A549 (cell line): ENCODE measurements around the gene OR4F15. TPM values are rescaled to one million over a fixed set of nuclear protein-coding genes. Genes with fewer than 3 reads are reported as not detected.

Experiments used
- ATAC-seq, 2 experiments: fragments of 200-7000 bp in 1 of 2; fragments of >200 bp in 1 of 2; cut with Nextera tagmentation in 1 of 2; cut with Tn5 transposase in 1 of 2; 3 replicates each; pipeline versions ENCODE4 v1.8.0 to v1.9.1; 2018 to 2020; ENCODE audit warnings: mild to moderate bottlenecking in 1 of 2, moderate library complexity in 1 of 2
- CTCF ChIA-PET: fragments of 300-600 bp; sonication (Branson Sonifier 250); formaldehyde crosslinking; extraction: SDS; loops from one replicate; lab custom pipeline; 2021; ENCODE audit warnings: antibody characterized with exemption, inconsistent platforms; lab: Yijun Ruan, JAX
- POLR2A ChIA-PET: fragments of 350-600 bp; formaldehyde crosslinking; extraction: SDS; loops from one replicate; lab custom pipeline; 2021; ENCODE audit warnings: antibody characterized with exemption, inconsistent platforms; lab: Yijun Ruan, JAX
- DNase-seq, 2 experiments: peaks; one replicate each; pipeline versions ENCODE4 v3.0.0 to v3.0.0-alpha.2; 2011 to 2016; ENCODE audit warnings: low read depth in 1 of 2, low spot score in 1 of 2
- FAIRE-seq: peaks from 2 replicates; lab custom pipeline; 2011; peaks lifted over from hg19 to GRCh38; lab: Jason Lieb, UNC
- H3K27ac ChIP-seq, 2 experiments: fragments of >200 bp; sonication (Bioruptor Twin); formaldehyde crosslinking; 3 replicates each; pipeline ENCODE4 v1.5.1; 2016 to 2017
- H3K4me1 ChIP-seq: fragments of >200 bp; sonication (Bioruptor Twin); formaldehyde crosslinking; 3 replicates; pipeline ENCODE4 v1.6.1; 2016
- H3K4me2 ChIP-seq: fragments of >200 bp; sonication (Bioruptor Twin); formaldehyde crosslinking; 3 replicates; pipeline ENCODE4 v1.6.1; 2016
- H3K4me3 ChIP-seq: fragments of >200 bp; sonication (Bioruptor Twin); formaldehyde crosslinking; 3 replicates; pipeline ENCODE4 v1.5.1; 2016
- H3K9me3 ChIP-seq: fragments of >200 bp; sonication (Bioruptor Twin); formaldehyde crosslinking; 3 replicates; pipeline ENCODE4 v1.6.1; 2016
- CHD2 ChIP-seq: fragments of 150-350 bp; IDR thresholded peaks from 2 replicates; pipeline ENCODE4 v1.6.1; 2014; ENCODE audit warnings: low read length; ENCODE audit not compliant: partially characterized antibody
- EHMT2 ChIP-seq: fragments of 200-600 bp; sonication (generic); IDR thresholded peaks from 2 replicates; pipeline ENCODE4 v1.6.1; 2016; ENCODE audit warnings: antibody characterized with exemption, low read depth, mild to moderate bottlenecking, moderate library complexity
- HOXB13 ChIP-seq: fragments of 250-450 bp; sonication (Bioruptor Pico); IDR thresholded peaks from 2 replicates; pipeline ENCODE4 v1.5.0; 2020; ENCODE audit warnings: low read depth, mild to moderate bottlenecking, moderate library complexity
- JUNB ChIP-seq: fragments of >200 bp; sonication (Bioruptor Twin); formaldehyde crosslinking; IDR thresholded peaks from 2 replicates; pipeline ENCODE4 v1.6.1; 2016
- KDM5A ChIP-seq: fragments of 200-600 bp; sonication (generic); IDR thresholded peaks from 2 replicates; pipeline ENCODE4 v1.6.1; 2016; ENCODE audit warnings: antibody characterized with exemption, mild to moderate bottlenecking
- NR3C1 ChIP-seq: fragments of >200 bp; sonication (Bioruptor Twin); formaldehyde crosslinking; IDR thresholded peaks from 3 replicates; pipeline ENCODE4 v1.6.1; 2017
- PHF8 ChIP-seq: fragments of 200-600 bp; sonication (generic); IDR thresholded peaks from 2 replicates; pipeline ENCODE4 v1.6.1; 2016; ENCODE audit warnings: low read depth, mild to moderate bottlenecking, antibody characterized with exemption, moderate library complexity, borderline replicate concordance
- POLR2A ChIP-seq: IDR thresholded peaks from 2 replicates; pipeline ENCODE4 v1.6.1; 2012; ENCODE audit warnings: mild to moderate bottlenecking, low read length
- ZSCAN20 ChIP-seq: fragments of 250-450 bp; sonication (Bioruptor Pico); IDR thresholded peaks from 2 replicates; pipeline ENCODE4 v1.8.0; 2022; ENCODE audit warnings: mild to moderate bottlenecking, moderate library complexity
- WGBS: methylation state at CpG from one replicate; pipeline ENCODE4 v1.1.6; 2017; ENCODE audit errors: missing lambda C conversion rate; 5-methylcytosine and 5-hydroxymethylcytosine counted together
- polyA plus RNA-seq, 4 experiments: library from polyadenylated mRNA; depleted of rRNA in 3 of 4; stranded (reverse); fragments of >200 nt; fragmentation: RNase III in 1 of 4; extraction: RNeasy Plus Mini Kit Qiagen cat#74134 plus additional on column Dnase treatment in 1 of 4; gene quantifications; 2 replicates in 3 of 4; 3 replicates in 1 of 4; pipeline ENCODE4 v1.2.3, GENCODE V29; 2011 to 2017
- TF ChIP-seq, protein P1 (sequence below): fragments of 150-350 bp; IDR thresholded peaks from 2 replicates; pipeline ENCODE4 v1.6.1; 2014; ENCODE audit warnings: low read depth, mild to moderate bottlenecking, low read length
- TF ChIP-seq, protein P2 (sequence below): fragments of 200-600 bp; sonication (generic); IDR thresholded peaks from 2 replicates; pipeline ENCODE4 v1.6.1; 2016; ENCODE audit warnings: antibody characterized with exemption, mild to moderate bottlenecking, moderate library complexity
- TF ChIP-seq, protein P3 (sequence below): IDR thresholded peaks from 2 replicates; pipeline ENCODE4 v1.6.1; 2012
- TF ChIP-seq, protein P4 (sequence below): fragments of 250-450 bp; sonication (Bioruptor Pico); IDR thresholded peaks from 2 replicates; pipeline ENCODE4 v1.5.0; 2020; ENCODE audit warnings: low read depth, mild to moderate bottlenecking, moderate library complexity
- TF ChIP-seq, protein P5 (sequence below): IDR thresholded peaks from 2 replicates; pipeline ENCODE4 v1.6.1; 2012; ENCODE audit warnings: low read depth, borderline replicate concordance

The OR4F15 gene
- polyA plus RNA-seq, 2 of the 4 experiments (the other 2 are of a cell fraction), result not detected

DNA sequence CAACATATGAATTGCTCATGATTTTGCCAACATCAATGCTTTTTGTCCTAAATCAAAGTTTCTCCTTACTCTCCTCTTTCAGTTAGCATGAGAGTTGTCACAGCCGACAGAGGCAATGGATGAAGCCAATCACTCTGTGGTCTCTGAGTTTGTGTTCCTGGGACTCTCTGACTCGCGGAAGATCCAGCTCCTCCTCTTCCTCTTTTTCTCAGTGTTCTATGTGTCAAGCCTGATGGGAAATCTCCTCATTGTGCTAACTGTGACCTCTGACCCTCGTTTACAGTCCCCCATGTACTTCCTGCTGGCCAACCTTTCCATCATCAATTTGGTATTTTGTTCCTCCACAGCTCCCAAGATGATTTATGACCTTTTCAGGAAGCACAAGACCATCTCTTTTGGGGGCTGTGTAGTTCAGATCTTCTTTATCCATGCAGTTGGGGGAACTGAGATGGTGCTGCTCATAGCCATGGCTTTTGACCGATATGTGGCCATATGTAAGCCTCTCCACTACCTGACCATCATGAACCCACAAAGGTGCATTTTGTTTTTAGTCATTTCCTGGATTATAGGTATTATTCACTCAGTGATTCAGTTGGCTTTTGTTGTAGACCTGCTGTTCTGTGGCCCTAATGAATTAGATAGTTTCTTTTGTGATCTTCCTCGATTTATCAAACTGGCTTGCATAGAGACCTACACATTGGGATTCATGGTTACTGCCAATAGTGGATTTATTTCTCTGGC is 6.2 kb upstream of the OR4F15 start:
- TF ChIP-seq, protein P1, sequence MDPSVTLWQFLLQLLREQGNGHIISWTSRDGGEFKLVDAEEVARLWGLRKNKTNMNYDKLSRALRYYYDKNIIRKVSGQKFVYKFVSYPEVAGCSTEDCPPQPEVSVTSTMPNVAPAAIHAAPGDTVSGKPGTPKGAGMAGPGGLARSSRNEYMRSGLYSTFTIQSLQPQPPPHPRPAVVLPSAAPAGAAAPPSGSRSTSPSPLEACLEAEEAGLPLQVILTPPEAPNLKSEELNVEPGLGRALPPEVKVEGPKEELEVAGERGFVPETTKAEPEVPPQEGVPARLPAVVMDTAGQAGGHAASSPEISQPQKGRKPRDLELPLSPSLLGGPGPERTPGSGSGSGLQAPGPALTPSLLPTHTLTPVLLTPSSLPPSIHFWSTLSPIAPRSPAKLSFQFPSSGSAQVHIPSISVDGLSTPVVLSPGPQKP, result no peak
- TF ChIP-seq PHF8, result no peak
- no peak for TF ChIP-seq NR3C1
- POLR2A ChIA-PET, result no interaction called here
- DNase-seq (no peak), ATAC-seq (no peak), FAIRE-seq (no peak)
- H3K4me2 ChIP-seq, result no peak overlapping the region
- H3K4me1 ChIP-seq, result no peaks in the 10 kb centered on the region
- H3K4me3 ChIP-seq, result no peak overlapping the region
- no peak overlapping the region for H3K27ac ChIP-seq
- no peaks in the 10 kb centered on the region for H3K9me3 ChIP-seq
- WGBS, result 34% methylated on average over 6 of the region's 6 CpGs
- CTCF ChIA-PET, result no interaction called here

DNA sequence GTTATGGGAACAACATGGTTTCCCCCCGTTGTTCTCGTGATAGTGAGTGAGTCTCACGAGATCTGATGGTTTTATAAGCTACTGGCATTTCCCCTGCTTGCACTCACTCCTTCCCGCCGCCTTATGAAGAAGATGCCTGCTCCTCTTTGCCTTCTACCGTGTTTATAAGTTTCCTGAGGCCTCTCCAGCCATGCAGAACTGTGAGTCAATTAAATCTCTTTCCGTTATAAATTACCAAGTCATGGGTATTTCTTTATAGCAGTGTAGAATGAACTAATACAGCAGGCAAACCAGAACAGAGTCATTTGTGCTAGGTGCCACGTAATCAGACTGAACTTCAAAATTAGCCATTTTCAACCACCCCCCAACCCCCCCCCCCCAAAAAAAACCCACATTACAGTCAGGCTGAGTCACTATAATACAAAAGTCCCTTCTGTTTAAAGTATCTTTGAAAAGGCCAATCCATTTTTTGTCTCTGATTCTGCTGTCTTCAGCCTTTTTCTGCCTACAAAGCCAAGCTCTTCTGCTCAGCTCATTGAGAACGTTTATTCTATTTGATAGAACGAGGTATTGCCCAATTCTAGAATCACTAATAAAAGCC is 4.6 kb upstream of the OR4F15 start:
- no peak for ATAC-seq
- Histone ChIP-seq H3K4me2 (no peak overlapping the region), H3K9me3 (no peaks in the 10 kb centered on the region), H3K4me1 (no peaks in the 10 kb centered on the region), H3K27ac (no peak overlapping the region), H3K4me3 (no peak overlapping the region)
- no peak for DNase-seq
- POLR2A ChIA-PET, result no interaction called here
- TF ChIP-seq EHMT2, result no peak
- TF ChIP-seq, protein P2, sequence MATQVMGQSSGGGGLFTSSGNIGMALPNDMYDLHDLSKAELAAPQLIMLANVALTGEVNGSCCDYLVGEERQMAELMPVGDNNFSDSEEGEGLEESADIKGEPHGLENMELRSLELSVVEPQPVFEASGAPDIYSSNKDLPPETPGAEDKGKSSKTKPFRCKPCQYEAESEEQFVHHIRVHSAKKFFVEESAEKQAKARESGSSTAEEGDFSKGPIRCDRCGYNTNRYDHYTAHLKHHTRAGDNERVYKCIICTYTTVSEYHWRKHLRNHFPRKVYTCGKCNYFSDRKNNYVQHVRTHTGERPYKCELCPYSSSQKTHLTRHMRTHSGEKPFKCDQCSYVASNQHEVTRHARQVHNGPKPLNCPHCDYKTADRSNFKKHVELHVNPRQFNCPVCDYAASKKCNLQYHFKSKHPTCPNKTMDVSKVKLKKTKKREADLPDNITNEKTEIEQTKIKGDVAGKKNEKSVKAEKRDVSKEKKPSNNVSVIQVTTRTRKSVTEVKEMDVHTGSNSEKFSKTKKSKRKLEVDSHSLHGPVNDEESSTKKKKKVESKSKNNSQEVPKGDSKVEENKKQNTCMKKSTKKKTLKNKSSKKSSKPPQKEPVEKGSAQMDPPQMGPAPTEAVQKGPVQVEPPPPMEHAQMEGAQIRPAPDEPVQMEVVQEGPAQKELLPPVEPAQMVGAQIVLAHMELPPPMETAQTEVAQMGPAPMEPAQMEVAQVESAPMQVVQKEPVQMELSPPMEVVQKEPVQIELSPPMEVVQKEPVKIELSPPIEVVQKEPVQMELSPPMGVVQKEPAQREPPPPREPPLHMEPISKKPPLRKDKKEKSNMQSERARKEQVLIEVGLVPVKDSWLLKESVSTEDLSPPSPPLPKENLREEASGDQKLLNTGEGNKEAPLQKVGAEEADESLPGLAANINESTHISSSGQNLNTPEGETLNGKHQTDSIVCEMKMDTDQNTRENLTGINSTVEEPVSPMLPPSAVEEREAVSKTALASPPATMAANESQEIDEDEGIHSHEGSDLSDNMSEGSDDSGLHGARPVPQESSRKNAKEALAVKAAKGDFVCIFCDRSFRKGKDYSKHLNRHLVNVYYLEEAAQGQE, result 0 out of 2 replicates have a peak, but pooled peaks have one; percentile 37
- WGBS, result 11% methylated on average over 10 of the region's 10 CpGs
- CTCF ChIA-PET, result interaction anchor here (0.6 kb wide), 1 partner anchor 243 kb away, joined by 4 read pairs; no protein-coding TSS in a partner anchor
- FAIRE-seq, result no peak

DNA sequence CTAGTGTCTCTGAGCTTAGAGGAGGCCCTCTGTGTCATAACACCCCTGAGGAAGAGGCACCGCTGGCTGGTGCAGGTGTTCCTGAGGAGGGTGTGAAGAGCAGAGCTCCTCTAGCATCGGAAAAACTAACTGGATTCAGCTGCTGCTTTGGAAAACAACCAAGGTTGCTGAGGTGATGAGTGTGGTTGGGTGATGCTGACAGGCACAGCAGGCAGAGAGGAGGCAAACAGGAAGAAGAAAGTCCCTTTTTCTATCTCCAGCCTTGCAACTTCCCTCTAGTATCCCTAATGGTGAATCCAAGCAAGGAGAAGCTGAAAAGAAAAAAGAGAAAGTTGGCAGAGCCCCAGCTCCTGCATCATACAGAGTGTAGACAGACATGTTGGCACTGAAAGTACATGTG is 3.8 kb upstream of the OR4F15 start:
- no peak overlapping the region for H3K4me2 ChIP-seq
- no peak overlapping the region for H3K27ac ChIP-seq
- CTCF ChIA-PET, result interaction anchor here (0.6 kb wide), 1 partner anchor 244 kb away, joined by 4 read pairs; no protein-coding TSS in a partner anchor
- ATAC-seq (no peak; a peak in 1 of 6 replicates), DNase-seq (no peak), FAIRE-seq (no peak)
- TF ChIP-seq POLR2A (no peak), HOXB13 (CRISPR knock-in tag) (no peak), ZSCAN20 (CRISPR knock-in tag) (no peak), JUNB (no peak), CHD2 (no peak), KDM5A (no peak)
- TF ChIP-seq, protein P3, sequence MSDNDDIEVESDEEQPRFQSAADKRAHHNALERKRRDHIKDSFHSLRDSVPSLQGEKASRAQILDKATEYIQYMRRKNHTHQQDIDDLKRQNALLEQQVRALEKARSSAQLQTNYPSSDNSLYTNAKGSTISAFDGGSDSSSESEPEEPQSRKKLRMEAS, result no peak
- TF ChIP-seq, protein P4, sequence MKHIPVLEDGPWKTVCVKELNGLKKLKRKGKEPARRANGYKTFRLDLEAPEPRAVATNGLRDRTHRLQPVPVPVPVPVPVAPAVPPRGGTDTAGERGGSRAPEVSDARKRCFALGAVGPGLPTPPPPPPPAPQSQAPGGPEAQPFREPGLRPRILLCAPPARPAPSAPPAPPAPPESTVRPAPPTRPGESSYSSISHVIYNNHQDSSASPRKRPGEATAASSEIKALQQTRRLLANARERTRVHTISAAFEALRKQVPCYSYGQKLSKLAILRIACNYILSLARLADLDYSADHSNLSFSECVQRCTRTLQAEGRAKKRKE (CRISPR knock-in tag), result no peak
- TF ChIP-seq, protein P5, sequence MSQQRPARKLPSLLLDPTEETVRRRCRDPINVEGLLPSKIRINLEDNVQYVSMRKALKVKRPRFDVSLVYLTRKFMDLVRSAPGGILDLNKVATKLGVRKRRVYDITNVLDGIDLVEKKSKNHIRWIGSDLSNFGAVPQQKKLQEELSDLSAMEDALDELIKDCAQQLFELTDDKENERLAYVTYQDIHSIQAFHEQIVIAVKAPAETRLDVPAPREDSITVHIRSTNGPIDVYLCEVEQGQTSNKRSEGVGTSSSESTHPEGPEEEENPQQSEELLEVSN, result no peak
- POLR2A ChIA-PET, result interaction anchor here (0.6 kb wide), 1 partner anchor 28 kb away, joined by 4 read pairs; no protein-coding TSS in a partner anchor
- no peaks in the 10 kb centered on the region for H3K4me1 ChIP-seq
- no peak overlapping the region for H3K4me3 ChIP-seq
- WGBS, result 15% methylated on average over 2 of the region's 2 CpGs
- no peaks in the 10 kb centered on the region for H3K9me3 ChIP-seq
